Lung (tissue), 12 donors: ENCODE results near the gene PC. TPM values are rescaled to one million over a fixed set of nuclear protein-coding genes. Genes with fewer than 3 reads are reported as not detected.

Experiments
- ATAC-seq: fragments of 200-7000 bp; cut with Tn5 transposase; one replicate; pipeline ENCODE4 v1.9.1; 2020; ENCODE audit warnings: moderate number of reproducible peaks; ENCODE audit not compliant: insufficient read depth, low FRiP score
- DNase-seq, 3 donors: peaks; one replicate each; pipeline ENCODE4 v3.0.0-alpha.2; 2013 to 2017
- H3K27ac ChIP-seq, 2 donors: one replicate each; pipeline ENCODE4 v1.5.1; 2013; ENCODE audit warnings: mild to moderate bottlenecking in 2 of 2, moderate library complexity in 2 of 2, control low read depth in 1 of 2, inconsistent platforms in 1 of 2, low read depth in 1 of 2, low read length in 1 of 2
- H3K27me3 ChIP-seq, 3 donors: one replicate each; pipeline ENCODE4 v1.5.1; 2013; ENCODE audit warnings: low read length in 2 of 3; ENCODE audit not compliant: control insufficient read depth in 3 of 3, insufficient read depth in 3 of 3
- H3K36me3 ChIP-seq, 4 donors: one replicate each; pipeline ENCODE4 v1.5.1; 2013; ENCODE audit warnings: low read length in 4 of 4, mild to moderate bottlenecking in 1 of 4, moderate library complexity in 1 of 4; ENCODE audit not compliant: control insufficient read depth in 4 of 4, insufficient read depth in 4 of 4
- H3K4me1 ChIP-seq, 5 donors: one replicate each; pipeline ENCODE4 v1.5.1; 2013; ENCODE audit warnings: low read length in 5 of 5, mild to moderate bottlenecking in 2 of 5, moderate library complexity in 1 of 5; ENCODE audit not compliant: control insufficient read depth in 5 of 5, insufficient read depth in 5 of 5
- H3K4me3 ChIP-seq: one replicate; pipeline ENCODE4 v1.5.1; 2013; ENCODE audit warnings: mild to moderate bottlenecking, control low read depth, moderate library complexity
- H3K9ac ChIP-seq, 2 donors: one replicate each; pipeline ENCODE4 v1.5.1; 2013; ENCODE audit warnings: low read length in 2 of 2, control low read depth in 1 of 2; ENCODE audit not compliant: insufficient read depth in 1 of 2
- H3K9me3 ChIP-seq, 4 donors: one replicate each; pipeline ENCODE4 v1.5.1; 2013; ENCODE audit warnings: low read length in 3 of 4, mild to moderate bottlenecking in 1 of 4, moderate library complexity in 1 of 4; ENCODE audit not compliant: control insufficient read depth in 4 of 4, insufficient read depth in 3 of 4
- CTCF ChIP-seq: IDR thresholded peaks from 2 replicates; pipeline ENCODE4 v1.5.1; 2012; ENCODE audit warnings: mild to moderate bottlenecking; ENCODE audit errors: control extremely low read depth, extremely low read depth
- WGBS, 2 donors: extraction: QIAGEN DNeasy Blood & Tissue Kit; methylation state at CpG; one replicate each; pipeline ENCODE4 v1.1.7; 2013; 5-methylcytosine and 5-hydroxymethylcytosine counted together
- polyA plus RNA-seq, 2 donors: library from polyadenylated mRNA; stranded (reverse); fragments of 200-250 nt; gene quantifications; one replicate each; pipeline ENCODE4 v1.2.1, GENCODE V29; 2013
- total RNA-seq, 2 donors: library from RNA; depleted of rRNA in 1 of 2; stranded (reverse); fragments of >200 nt in 1 of 2; gene quantifications; one replicate each; pipeline ENCODE4 v1.2.1, GENCODE V29; 2014 to 2021
- donor health status: control.
- donor health status: control.
- donor health status: Bipolar disorder and iron deficiency.
- donor health status: healthy.
- donor health status: DM: yes; HTN: yes; CAD: no.

PC gene
- total and polyA plus RNA-seq, 4 donors = 5.5 to 32.5 (median 12.0) TPM

GRCh38 chr11:66862559-66863037 is 95.6 kb downstream of the PC start:
- no peak overlapping the region for H3K9ac ChIP-seq
- H3K9me3 ChIP-seq = no peaks in the 10 kb centered on the region
- H3K4me3 ChIP-seq = no peak overlapping the region
- no peaks in the 10 kb centered on the region for H3K27me3 ChIP-seq
- H3K27ac ChIP-seq = no peak overlapping the region
- WGBS, 2 donors = 92 to 93% methylated on average over 11 of the region's 11 CpGs
- H3K4me1 ChIP-seq = peaks cover 0 to 2% (median 0%) of the 10 kb centered on the region in 5 donors
- TF ChIP-seq CTCF = no peak
- ATAC-seq (no peak), DNase-seq (no peak)
- H3K36me3 ChIP-seq = peaks cover 0 to 11% (median 0%) of the 10 kb centered on the region in 4 donors

DNA sequence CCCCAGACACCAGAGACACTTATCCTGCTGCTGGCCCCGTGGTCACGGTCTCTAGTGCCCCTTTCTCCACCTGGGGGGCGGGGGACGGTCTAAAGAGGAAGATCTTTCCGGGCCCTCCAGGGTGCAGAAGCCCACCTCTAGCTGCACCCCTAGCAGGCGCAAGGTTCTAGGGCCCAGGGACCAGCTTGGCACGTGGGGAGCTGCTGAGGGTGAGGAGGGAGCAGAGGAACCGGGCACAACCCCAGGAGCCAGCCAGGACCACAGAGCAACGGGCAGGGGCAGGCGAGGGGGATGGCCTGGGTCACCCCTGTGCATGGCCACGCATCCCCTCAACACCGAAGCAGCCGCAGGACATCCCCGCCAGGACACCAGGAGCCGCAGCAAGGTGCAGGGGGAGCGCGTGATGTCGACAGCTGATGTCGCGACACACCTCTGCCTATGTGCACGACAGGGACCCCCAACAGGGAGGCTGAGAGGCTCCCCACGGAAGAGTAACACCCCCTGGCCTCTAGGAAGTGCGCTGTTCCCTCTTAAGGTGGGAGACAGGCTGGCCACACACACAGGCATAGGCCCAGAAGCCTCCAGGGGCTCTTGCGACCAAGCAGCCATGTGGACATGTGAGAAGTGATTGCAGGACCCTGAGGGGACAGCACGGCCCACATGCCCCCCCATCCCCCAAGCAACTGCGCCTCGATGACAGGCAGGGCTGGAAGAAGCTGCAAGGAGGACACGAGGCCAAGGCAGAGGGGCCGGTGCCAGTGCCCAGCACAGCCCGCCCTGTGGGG is 96.2 kb downstream of the PC start:
- no peak for ATAC-seq
- H3K27ac ChIP-seq = no peak overlapping the region
- peaks cover 0 to 5% (median 0%) of the 10 kb centered on the region in 5 donors for H3K4me1 ChIP-seq
- no peak overlapping the region for H3K9ac ChIP-seq
- no peak for TF ChIP-seq CTCF
- H3K27me3 ChIP-seq = no peaks in the 10 kb centered on the region
- H3K4me3 ChIP-seq = no peak overlapping the region
- no peak for DNase-seq
- no peaks in the 10 kb centered on the region for H3K9me3 ChIP-seq
- 92 to 94% methylated on average over 29 to 30 of the region's 30 CpGs for WGBS, 2 donors
- H3K36me3 ChIP-seq = peaks cover 0 to 11% (median 0%) of the 10 kb centered on the region in 4 donors

DNA sequence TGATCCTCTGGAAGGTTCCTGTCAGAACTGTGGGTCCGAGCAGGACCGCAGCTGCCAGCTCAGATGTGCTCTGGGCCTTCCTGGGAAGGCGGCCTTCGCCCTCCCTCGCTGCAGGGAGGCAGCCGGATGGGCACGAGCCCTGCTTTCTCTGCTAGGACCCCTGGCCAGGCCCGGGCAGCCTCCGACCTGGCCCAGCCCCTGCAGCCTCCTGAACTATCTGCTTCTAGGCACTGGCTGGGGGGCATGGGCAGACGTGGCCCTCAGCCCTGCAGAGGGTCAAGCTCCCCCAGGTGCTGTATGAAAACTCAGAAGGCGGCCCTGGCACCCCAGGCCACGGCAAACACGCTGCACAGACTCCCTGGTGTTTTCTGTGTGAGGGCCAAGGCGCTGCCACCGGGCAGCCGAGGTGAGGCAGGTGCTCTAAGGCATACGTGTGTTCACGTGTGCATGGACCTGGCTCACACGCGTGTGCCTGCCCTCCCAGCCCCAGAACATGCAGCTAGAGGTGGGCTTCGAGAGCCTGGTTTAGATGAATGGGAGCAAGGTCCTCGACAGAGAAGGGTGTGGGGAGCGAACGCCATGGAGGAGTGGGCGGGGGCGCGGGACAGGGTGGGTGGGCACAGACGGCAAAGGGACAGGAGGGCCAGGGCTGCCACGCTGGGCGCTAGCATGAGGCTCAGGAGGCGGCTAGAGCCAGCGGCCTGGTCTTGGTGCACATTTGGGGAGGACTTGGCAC is 97.0 kb downstream of the PC start:
- DNase-seq (no peak), ATAC-seq (no peak)
- H3K4me1 ChIP-seq = peaks cover 0 to 5% (median 0%) of the 10 kb centered on the region in 5 donors
- no peak overlapping the region for H3K4me3 ChIP-seq
- no peaks in the 10 kb centered on the region for H3K9me3 ChIP-seq
- H3K9ac ChIP-seq = no peak overlapping the region
- TF ChIP-seq CTCF = no peak
- no peaks in the 10 kb centered on the region for H3K27me3 ChIP-seq
- H3K36me3 ChIP-seq = peaks cover 0 to 11% (median 0%) of the 10 kb centered on the region in 4 donors
- no peak overlapping the region for H3K27ac ChIP-seq
- WGBS, 2 donors = 95 to 96% methylated on average over 32 of the region's 32 CpGs
